IMR-90 (cell line): ENCODE results near the gene TENM4. TPM values are rescaled to one million over a fixed set of nuclear protein-coding genes. Genes with fewer than 3 reads are reported as not detected.

Source experiments
- ATAC-seq: fragments of 200-7000 bp; cut with Tn5 transposase; 2 replicates; pipeline ENCODE4 v1.9.1; 2020; ENCODE audit warnings: low read depth, mild to moderate bottlenecking, moderate library complexity
- BruUV-seq: library from RNA; stranded (reverse); fragments of 400-500 nt; replicated peaks from 2 replicates; lab custom pipeline; 2021; lab: Mats Ljungman, UMichigan
- CTCF ChIA-PET: fragments of 300-600 bp; formaldehyde crosslinking; extraction: SDS; loops from one replicate; lab custom pipeline; 2021; ENCODE audit warnings: antibody characterized with exemption; lab: Yijun Ruan, JAX
- POLR2A ChIA-PET: fragments of 300-600 bp; sonication (Branson Sonifier 250); formaldehyde crosslinking; loops from one replicate; lab custom pipeline; 2022; ENCODE audit warnings: antibody characterized with exemption; ENCODE audit not compliant: unreplicated experiment; lab: Charles Lee
- DNase-seq: peaks from one replicate; pipeline ENCODE4 v3.0.0; 2013
- H2AFZ ChIP-seq: replicated peaks from 2 replicates; pipeline ENCODE3; 2013; ENCODE audit warnings: low read length, mild to moderate bottlenecking; ENCODE audit not compliant: poor library complexity
- H2AK5ac ChIP-seq: 2 replicates; pipeline ENCODE4 v1.6.1; 2013; ENCODE audit warnings: low read depth, low read length, inconsistent platforms
- H2AK9ac ChIP-seq: replicated peaks from 2 replicates; pipeline ENCODE3; 2013; ENCODE audit warnings: mild to moderate bottlenecking, low read depth, low read length, moderate library complexity; ENCODE audit not compliant: poor library complexity
- H2BK120ac ChIP-seq: 2 replicates; pipeline ENCODE4 v1.6.1; 2013; ENCODE audit warnings: low read depth, low read length, inconsistent platforms
- H2BK15ac ChIP-seq: 3 replicates; pipeline ENCODE4 v1.6.1; 2013; ENCODE audit warnings: low read depth, low read length, inconsistent platforms
- H2BK20ac ChIP-seq: 2 replicates; pipeline ENCODE4 v1.6.1; 2013; ENCODE audit warnings: low read depth, mild to moderate bottlenecking, inconsistent platforms, low read length, moderate library complexity
- H2BK5ac ChIP-seq: 2 replicates; pipeline ENCODE4 v1.6.1; 2013; ENCODE audit warnings: mild to moderate bottlenecking, low read depth, low read length, inconsistent platforms; ENCODE audit not compliant: poor library complexity, severe bottlenecking
- H3K14ac ChIP-seq: replicated peaks from 2 replicates; pipeline ENCODE4 v1.6.1; 2013; ENCODE audit warnings: low read depth, low read length, inconsistent platforms
- H3K18ac ChIP-seq: 2 replicates; pipeline ENCODE4 v1.6.1; 2013; ENCODE audit warnings: low read depth, low read length, control low read depth
- H3K23ac ChIP-seq: 2 replicates; pipeline ENCODE4 v1.6.1; 2013; ENCODE audit warnings: low read depth, low read length, inconsistent platforms
- H3K27ac ChIP-seq: 2 replicates; pipeline ENCODE4 v1.5.1; 2013; ENCODE audit warnings: mild to moderate bottlenecking, control low read depth, low read length; ENCODE audit not compliant: insufficient read depth
- H3K27me3 ChIP-seq: 2 replicates; pipeline ENCODE4 v1.6.1; 2013; ENCODE audit warnings: low read length; ENCODE audit not compliant: control insufficient read depth, insufficient read depth
- H3K36me3 ChIP-seq: 2 replicates; pipeline ENCODE4 v1.6.1; 2013; ENCODE audit warnings: low read length, mixed read lengths; ENCODE audit not compliant: control insufficient read depth, insufficient read depth
- H3K4ac ChIP-seq: 2 replicates; pipeline ENCODE4 v1.6.1; 2013; ENCODE audit warnings: low read depth, low read length, inconsistent platforms
- H3K4me1 ChIP-seq: 2 replicates; pipeline ENCODE4 v1.6.1; 2013; ENCODE audit warnings: low read length, mixed read lengths; ENCODE audit not compliant: control insufficient read depth, insufficient read depth
- H3K4me2 ChIP-seq: 2 replicates; pipeline ENCODE4 v1.6.1; 2013; ENCODE audit warnings: low read depth, mild to moderate bottlenecking, control low read depth, low read length, moderate library complexity
- H3K4me3 ChIP-seq: 2 replicates; pipeline ENCODE4 v1.5.1; 2013; ENCODE audit warnings: low read depth, mild to moderate bottlenecking, control low read depth, low read length, moderate library complexity; ENCODE audit not compliant: insufficient read depth
- H3K56ac ChIP-seq: 2 replicates; pipeline ENCODE4 v1.6.1; 2013; ENCODE audit warnings: low read length, inconsistent platforms; ENCODE audit not compliant: insufficient read depth; ENCODE audit errors: extremely low read depth
- H3K79me1 ChIP-seq, 2 experiments: 2 replicates each; pipeline ENCODE4 v1.6.1; 2013; ENCODE audit warnings: low read length in 2 of 2, inconsistent platforms in 1 of 2, low read depth in 1 of 2
- H3K9ac ChIP-seq: 2 replicates; pipeline ENCODE4 v1.6.1; 2013; ENCODE audit warnings: low read depth, low read length, control low read depth
- H3K9me1 ChIP-seq: 2 replicates; pipeline ENCODE4 v1.6.1; 2013; ENCODE audit warnings: low read length, inconsistent platforms; ENCODE audit not compliant: insufficient read depth
- H3K9me3 ChIP-seq: 2 replicates; pipeline ENCODE4 v1.6.1; 2013; ENCODE audit warnings: low read length; ENCODE audit not compliant: control insufficient read depth, insufficient read depth
- H4K20me1 ChIP-seq: 2 replicates; pipeline ENCODE4 v1.6.1; 2013; ENCODE audit warnings: low read length, inconsistent platforms; ENCODE audit not compliant: insufficient read depth
- H4K5ac ChIP-seq: 2 replicates; pipeline ENCODE4 v1.6.1; 2013; ENCODE audit warnings: mild to moderate bottlenecking, low read depth, low read length, control low read depth
- H4K8ac ChIP-seq, 2 experiments: 2 replicates each; pipeline ENCODE4 v1.6.1; 2013; ENCODE audit warnings: low read depth in 2 of 2, low read length in 2 of 2, control low read depth in 1 of 2, inconsistent platforms in 1 of 2
- H4K91ac ChIP-seq: 2 replicates; pipeline ENCODE4 v1.6.1; 2013; ENCODE audit warnings: low read depth, low read length, inconsistent platforms; ENCODE audit not compliant: insufficient read depth
- BHLHE40 ChIP-seq: fragments of 150-350 bp; IDR thresholded peaks from 2 replicates; pipeline ENCODE4 v1.6.1; 2016; ENCODE audit warnings: mild to moderate bottlenecking, low read depth, low read length
- FOS ChIP-seq: fragments of 150-350 bp; IDR thresholded peaks from 2 replicates; pipeline ENCODE4 v1.6.1; 2016; ENCODE audit warnings: low read depth, low read length
- MAFK ChIP-seq: IDR thresholded peaks from 2 replicates; pipeline ENCODE4 v1.6.1; 2012; ENCODE audit warnings: low read depth, low read length, improper control_type of control experiment
- MAZ ChIP-seq: IDR thresholded peaks from 2 replicates; pipeline ENCODE4 v1.6.1; 2012; ENCODE audit warnings: low read depth, mild to moderate bottlenecking, low read length, improper control_type of control experiment, moderate library complexity, borderline replicate concordance
- RAD21 ChIP-seq: IDR thresholded peaks from 2 replicates; pipeline ENCODE4 v1.6.1; 2012; ENCODE audit warnings: low read length, improper control_type of control experiment
- RCOR1 ChIP-seq: IDR thresholded peaks from 2 replicates; pipeline ENCODE4 v1.6.1; 2012; ENCODE audit warnings: mild to moderate bottlenecking, low read length, improper control_type of control experiment; ENCODE audit not compliant: insufficient replicate concordance
- whole genome bisulfite sequencing, 2 experiments: methylation state at CpG; one replicate each; pipeline versions ENCODE4 v1.1.5 to v1.1.7; 2013; ENCODE audit warnings: missing lambda C conversion rate in 2 of 2; ENCODE audit not compliant: insufficient read length in 1 of 2; ENCODE audit errors: extremely low coverage in 2 of 2; 5-methylcytosine and 5-hydroxymethylcytosine counted together
- dilution Hi-C: fragments of 300-500 bp; cut with HindIII; formaldehyde crosslinking; loops from one replicate; pipeline ENCODE4 v1.14.3; 2018; ENCODE audit warnings: low sequenced_read_pairs; ENCODE audit not compliant: unreplicated experiment
- in situ Hi-C: fragments of 300-500 bp; cut with MboI; formaldehyde crosslinking; loops from 3 replicates; pipeline ENCODE4 v1.14.3; 2019; ENCODE audit warnings: low sequenced_read_pairs, inconsistent platforms, mixed read lengths
- intact Hi-C: fragments of 100-400 bp; cut with micrococcal nuclease; formaldehyde crosslinking; loops from 2 replicates; pipeline ENCODE4 v1.10.0; 2022
- polyA plus RNA-seq, 3 experiments: library from polyadenylated mRNA; depleted of rRNA; stranded (reverse); fragments of >200 nt; gene quantifications; 2 replicates each; pipeline ENCODE4 v1.2.3, GENCODE V29; 2012; ENCODE audit warnings: low replicate concordance in 1 of 3
- total RNA-seq: library from RNA; depleted of rRNA; stranded (reverse); fragments of >200 nt; gene quantifications from 2 replicates; pipeline ENCODE4 v1.2.3, GENCODE V29; 2012
- TF ChIP-seq, protein P1 (sequence below): fragments of 150-350 bp; IDR thresholded peaks from 2 replicates; pipeline ENCODE4 v1.6.1; 2017; ENCODE audit warnings: mild to moderate bottlenecking, antibody characterized with exemption, low read length, low read depth
- TF ChIP-seq, protein P2 (sequence below): conservative IDR thresholded peaks from 2 replicates; pipeline ENCODE4 v1.5.1; 2012; ENCODE audit warnings: mild to moderate bottlenecking, low read depth, low read length, improper control_type of control experiment
- TF ChIP-seq, protein P3 (sequence below): fragments of 150-350 bp; IDR thresholded peaks from 2 replicates; pipeline ENCODE4 v1.6.1; 2016; ENCODE audit warnings: low read depth, mild to moderate bottlenecking, low read length, moderate library complexity, borderline replicate concordance

The TENM4 gene
- total and polyA plus RNA-seq, 2 of the 4 experiments (the other 2 are of a cell fraction): 7.4 to 9.0 TPM

DNA sequence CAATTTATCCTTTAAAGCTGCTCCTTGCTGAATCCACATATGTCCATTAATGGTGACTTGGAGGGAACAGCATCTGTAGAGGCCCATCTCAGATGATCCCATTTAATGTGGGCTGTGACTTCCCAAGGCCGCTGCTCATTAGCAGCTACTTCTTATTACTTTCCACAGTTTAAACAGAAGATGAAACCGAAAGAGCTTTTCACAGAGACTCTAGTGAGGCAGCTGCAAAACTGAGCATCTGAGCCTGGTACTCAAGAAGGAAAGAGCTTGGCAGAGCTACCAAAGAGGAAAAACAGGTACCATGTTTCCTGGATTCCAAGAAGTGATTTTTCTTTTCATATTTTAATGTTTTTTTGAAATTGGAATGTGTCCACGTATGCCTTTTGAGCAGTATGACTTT lies 755.7 kb downstream of the TENM4 start:
- ATAC-seq: no peak
- Histone ChIP-seq H3K23ac (no peak overlapping the region), H3K4me1 (no peaks in the 10 kb centered on the region), H3K36me3 (peaks cover 5% of the 10 kb centered on the region; the same call in 1 of the 2 replicates), H3K56ac (no peak overlapping the region), H3K9ac (no peak overlapping the region), H2BK5ac (no peak overlapping the region), H4K91ac (no peak overlapping the region), H3K27ac (no peak overlapping the region), H3K4ac (no peak overlapping the region), H2BK15ac (no peak overlapping the region), H3K9me1 (no peaks in the 10 kb centered on the region), H3K4me3 (no peak overlapping the region), H3K9me3 (no peaks in the 10 kb centered on the region), H2BK20ac (no peak overlapping the region), H3K27me3 (no peaks in the 10 kb centered on the region), H4K5ac (no peak overlapping the region), H2BK120ac (no peak overlapping the region), H3K4me2 (no peak overlapping the region), H3K18ac (no peak overlapping the region), H3K79me1 (no peaks in the 10 kb centered on the region), H4K8ac (no peak overlapping the region), H2AK5ac (no peak overlapping the region), H3K14ac (no peak overlapping the region), H4K20me1 (no peaks in the 10 kb centered on the region), H2AFZ (no peak overlapping the region), H2AK9ac (no peak overlapping the region)
- no peak for DNase-seq
- CTCF ChIA-PET: no interaction called here
- POLR2A ChIA-PET: no interaction called here
- TF ChIP-seq RCOR1 (no peak), MAZ (no peak), MAFK (no peak), RAD21 (no peak), FOS (no peak), BHLHE40 (no peak)
- TF ChIP-seq, protein P1, sequence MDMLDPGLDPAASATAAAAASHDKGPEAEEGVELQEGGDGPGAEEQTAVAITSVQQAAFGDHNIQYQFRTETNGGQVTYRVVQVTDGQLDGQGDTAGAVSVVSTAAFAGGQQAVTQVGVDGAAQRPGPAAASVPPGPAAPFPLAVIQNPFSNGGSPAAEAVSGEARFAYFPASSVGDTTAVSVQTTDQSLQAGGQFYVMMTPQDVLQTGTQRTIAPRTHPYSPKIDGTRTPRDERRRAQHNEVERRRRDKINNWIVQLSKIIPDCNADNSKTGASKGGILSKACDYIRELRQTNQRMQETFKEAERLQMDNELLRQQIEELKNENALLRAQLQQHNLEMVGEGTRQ: no peak
- TF ChIP-seq, protein P2, sequence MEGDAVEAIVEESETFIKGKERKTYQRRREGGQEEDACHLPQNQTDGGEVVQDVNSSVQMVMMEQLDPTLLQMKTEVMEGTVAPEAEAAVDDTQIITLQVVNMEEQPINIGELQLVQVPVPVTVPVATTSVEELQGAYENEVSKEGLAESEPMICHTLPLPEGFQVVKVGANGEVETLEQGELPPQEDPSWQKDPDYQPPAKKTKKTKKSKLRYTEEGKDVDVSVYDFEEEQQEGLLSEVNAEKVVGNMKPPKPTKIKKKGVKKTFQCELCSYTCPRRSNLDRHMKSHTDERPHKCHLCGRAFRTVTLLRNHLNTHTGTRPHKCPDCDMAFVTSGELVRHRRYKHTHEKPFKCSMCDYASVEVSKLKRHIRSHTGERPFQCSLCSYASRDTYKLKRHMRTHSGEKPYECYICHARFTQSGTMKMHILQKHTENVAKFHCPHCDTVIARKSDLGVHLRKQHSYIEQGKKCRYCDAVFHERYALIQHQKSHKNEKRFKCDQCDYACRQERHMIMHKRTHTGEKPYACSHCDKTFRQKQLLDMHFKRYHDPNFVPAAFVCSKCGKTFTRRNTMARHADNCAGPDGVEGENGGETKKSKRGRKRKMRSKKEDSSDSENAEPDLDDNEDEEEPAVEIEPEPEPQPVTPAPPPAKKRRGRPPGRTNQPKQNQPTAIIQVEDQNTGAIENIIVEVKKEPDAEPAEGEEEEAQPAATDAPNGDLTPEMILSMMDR: no peak
- TF ChIP-seq, protein P3, sequence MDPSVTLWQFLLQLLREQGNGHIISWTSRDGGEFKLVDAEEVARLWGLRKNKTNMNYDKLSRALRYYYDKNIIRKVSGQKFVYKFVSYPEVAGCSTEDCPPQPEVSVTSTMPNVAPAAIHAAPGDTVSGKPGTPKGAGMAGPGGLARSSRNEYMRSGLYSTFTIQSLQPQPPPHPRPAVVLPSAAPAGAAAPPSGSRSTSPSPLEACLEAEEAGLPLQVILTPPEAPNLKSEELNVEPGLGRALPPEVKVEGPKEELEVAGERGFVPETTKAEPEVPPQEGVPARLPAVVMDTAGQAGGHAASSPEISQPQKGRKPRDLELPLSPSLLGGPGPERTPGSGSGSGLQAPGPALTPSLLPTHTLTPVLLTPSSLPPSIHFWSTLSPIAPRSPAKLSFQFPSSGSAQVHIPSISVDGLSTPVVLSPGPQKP: no peak
- no CpG with 5 or more reads among the region's 3 CpGs for WGBS, 2 experiments
- dilution Hi-C loops (no loop called here), intact Hi-C loops (no loop called here), in situ Hi-C loops (no loop called here)
- no TSS peak for BruUV-seq
